GM18951 (cell line): ENCODE results near the gene MCM8.

Source experiments
- POLR2A ChIP-seq: IDR thresholded peaks from 4 replicates; pipeline ENCODE4 v1.6.1; 2011; ENCODE audit warnings: mild to moderate bottlenecking; ENCODE audit not compliant: insufficient read length, insufficient read depth; ENCODE audit errors: extremely low read depth
- in situ Hi-C: fragments of 300-500 bp; cut with MboI; formaldehyde crosslinking; loops from one replicate; pipeline ENCODE4 v1.12.0; 2022; ENCODE audit warnings: low sequenced_read_pairs, mixed read lengths, inconsistent platforms; ENCODE audit not compliant: unreplicated experiment

Gene MCM8

DNA sequence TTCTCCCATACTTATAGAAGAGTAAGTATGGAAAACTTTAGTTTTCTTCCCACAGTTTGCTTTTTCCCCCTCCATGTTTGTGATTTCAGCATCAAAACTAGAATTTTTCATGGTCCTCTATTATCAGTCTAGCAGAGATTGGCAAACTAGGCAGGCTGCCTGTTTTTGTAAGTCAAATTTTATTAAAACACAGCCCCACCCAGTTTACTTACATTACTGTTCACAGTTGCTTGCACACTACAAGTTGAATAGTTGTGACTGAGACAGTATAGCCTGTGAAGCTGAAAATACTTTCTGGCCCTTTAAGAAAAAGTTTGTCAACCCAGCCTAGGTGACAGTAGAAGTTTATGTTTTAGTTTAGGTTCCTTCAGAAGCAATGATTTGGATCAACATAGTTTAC lies 19.5 kb downstream of the MCM8 start:
- in situ Hi-C loops, result no loop called here
- TF ChIP-seq POLR2A, result no peak

DNA sequence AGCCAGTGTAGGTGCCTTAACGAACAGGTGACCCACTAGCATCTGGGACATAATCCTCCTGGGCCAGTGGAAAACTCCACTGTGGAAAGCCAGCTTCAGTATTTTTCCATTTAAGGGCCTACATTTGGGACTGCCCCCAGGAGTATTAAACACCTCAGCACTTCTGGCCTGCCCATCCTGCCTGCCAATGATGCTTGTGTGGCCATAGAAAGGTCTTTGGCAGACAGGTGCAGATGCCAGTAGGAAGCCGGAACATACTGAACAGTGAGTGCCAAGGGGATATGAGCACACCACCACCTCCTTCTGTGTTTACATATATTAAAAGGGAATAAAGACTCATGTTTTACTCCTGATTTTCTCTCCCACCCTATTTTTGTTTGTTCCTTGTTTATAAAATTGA lies 19.9 kb downstream of the MCM8 start:
- in situ Hi-C loops, result no loop called here
- no peak for TF ChIP-seq POLR2A

DNA sequence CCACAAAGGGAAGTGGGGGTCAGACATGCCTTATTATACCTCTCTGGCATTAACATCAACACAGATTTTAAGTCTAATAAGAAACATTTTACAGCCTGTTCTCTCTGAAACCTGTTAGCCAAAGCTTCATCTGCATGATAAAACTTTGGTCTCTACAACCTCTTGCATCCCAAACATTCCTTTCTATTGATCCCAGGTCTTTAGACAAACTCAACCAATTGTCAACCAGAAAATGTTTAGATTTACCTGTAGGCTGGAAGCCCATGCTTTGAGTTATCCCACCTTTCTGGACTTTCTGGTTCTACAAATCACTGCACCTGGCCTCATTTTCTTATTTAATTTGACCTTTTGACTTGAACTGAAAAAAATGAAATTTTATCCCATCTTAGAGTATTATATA lies 20.8 kb downstream of the MCM8 start:
- TF ChIP-seq POLR2A, result no peak

DNA sequence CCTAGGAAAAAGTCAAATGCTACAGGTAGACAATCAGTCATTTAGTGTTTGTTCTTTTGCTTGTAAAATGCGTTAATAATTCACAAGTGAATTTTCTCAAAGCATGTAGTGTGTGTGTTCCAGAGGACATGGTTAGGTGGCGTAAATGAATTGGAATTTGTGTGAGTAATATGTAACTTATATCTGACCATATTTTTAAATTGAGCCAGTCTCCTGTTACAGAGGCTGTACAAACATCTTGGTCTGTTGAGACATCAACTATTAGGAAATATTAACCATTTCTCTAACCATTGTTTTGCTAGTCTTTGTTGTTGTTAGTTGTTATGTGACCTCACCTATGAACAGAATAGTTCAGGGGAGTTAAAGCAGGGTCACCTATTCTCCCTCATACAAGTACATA lies 22.7 kb downstream of the MCM8 start:
- in situ Hi-C loops, result no loop called here
- no peak for TF ChIP-seq POLR2A

More for the DNA sequence above, 20.8 kb downstream of the MCM8 start:
- in situ Hi-C loops, result no loop called here

DNA sequence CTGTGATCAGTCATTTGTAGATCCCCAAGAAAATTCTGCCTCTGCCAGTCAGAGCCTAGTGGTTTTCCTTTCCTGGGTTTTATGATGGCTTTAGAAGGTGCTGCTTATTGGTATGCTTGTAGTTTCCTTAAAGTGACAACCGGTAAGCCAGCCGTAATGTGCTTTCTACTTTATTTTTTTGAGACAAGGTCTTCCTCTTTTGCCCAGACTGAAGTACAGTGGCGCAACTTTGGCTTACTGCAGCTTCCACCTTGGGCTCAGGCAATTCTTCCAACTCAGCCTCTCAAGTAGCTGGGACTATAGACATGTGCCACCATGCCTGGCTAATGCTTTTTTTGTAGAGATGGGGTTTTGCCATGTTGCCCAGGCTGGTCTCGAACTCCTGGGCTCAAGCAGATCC lies 23.5 kb downstream of the MCM8 start:
- TF ChIP-seq POLR2A, result no peak
- in situ Hi-C loops, result no loop called here

DNA sequence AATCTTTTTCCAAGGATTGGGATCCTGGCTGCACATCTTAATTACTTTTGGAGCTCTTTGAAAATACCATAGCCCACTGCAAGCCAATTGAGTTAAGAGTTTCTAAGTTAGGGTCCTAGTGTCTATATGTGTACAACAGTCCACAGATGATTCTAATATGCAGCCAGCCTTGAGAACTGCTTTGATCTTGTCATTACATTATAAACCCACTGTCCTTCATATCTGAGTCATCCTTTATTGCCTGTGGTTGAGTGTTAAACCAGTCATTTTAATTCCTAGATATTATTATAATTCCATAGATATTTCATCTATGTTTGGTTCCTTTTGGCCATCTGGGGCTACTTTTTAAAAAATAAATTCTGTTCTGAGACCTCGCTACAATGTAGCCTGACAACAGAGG lies 24.1 kb downstream of the MCM8 start:
- in situ Hi-C loops, result no loop called here
- no peak for TF ChIP-seq POLR2A

DNA sequence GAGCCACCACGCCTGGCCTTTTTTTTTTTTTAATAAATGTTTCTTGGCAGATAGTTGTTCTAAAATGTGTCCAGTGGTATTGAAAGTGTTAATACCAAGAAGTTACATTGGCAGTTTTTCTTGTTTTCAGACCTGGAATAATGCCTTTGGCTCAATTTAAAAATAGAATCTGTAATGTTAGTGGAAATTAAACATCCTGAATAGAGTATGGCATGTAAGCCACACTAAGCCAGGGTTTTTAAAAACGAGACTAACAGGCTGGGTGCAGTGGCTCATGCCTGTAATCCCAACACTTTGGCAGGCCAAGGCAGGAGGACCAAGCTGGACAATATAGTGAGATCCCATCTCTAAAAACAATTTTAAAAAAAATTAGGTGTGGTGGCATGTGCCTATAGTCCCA lies 25.3 kb downstream of the MCM8 start:
- no peak for TF ChIP-seq POLR2A
- in situ Hi-C loops, result no loop called here

DNA sequence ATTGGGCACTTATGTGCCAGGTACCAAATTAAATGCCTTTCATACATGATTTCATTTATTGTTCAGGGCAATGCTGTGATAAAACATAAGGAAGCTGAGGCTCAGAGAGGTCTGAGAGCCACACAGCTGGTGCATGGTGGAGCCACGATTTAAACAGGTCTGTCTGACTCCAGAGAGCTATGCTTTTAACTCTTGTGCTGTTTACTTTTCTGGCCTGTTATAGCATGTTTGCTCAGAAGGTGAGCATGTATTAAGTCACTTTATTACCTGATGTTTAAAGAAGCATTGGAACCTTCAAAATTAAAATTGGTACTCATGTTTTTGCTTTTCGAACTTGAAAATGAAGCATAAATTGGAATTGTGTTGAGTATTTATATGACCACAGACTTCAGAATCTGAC lies 26.8 kb downstream of the MCM8 start:
- in situ Hi-C loops, result no loop called here

DNA sequence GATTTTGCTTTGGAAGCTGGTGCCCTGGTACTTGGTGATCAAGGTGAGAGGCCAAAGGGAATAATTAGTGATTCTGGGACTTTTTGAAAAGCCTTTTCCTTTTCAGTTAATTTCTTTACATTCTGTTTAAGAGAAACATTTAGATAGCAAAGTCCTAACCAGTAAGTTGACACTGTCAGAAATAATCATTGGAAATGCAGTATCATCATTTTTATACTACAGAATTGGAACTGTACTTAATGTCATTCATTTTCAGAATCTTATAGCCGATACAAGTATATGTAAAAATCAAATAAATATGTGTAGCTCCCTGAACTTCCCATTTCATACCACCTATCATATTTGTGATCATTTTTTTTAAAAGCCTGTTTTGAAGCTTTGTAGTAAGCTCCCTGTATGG lies 27.5 kb downstream of the MCM8 start:
- TF ChIP-seq POLR2A, result no peak

More for the DNA sequence above, 26.8 kb downstream of the MCM8 start:
- TF ChIP-seq POLR2A, result no peak

DNA sequence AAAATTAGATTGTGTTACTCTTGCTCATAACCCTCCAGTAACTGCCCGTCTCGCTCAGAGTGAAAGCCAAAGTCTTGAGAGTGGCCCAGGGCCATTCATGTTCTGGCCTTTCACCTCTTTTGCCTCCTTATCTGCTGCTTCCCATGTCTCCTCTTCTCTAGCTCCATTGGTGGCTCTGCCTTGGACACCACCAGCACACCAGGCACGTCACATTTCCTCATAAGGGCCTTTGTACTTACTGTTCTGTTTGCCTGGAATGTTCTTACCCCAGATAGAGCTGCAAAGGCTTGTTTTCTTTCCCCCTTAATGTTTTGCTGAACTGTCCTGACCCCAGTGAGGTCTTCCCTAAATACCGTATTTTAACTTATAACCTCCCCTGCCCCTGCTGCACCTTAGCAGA lies 29.3 kb downstream of the MCM8 start:
- in situ Hi-C loops, result no loop called here
- no peak for TF ChIP-seq POLR2A

More for the DNA sequence above, 27.5 kb downstream of the MCM8 start:
- in situ Hi-C loops, result no loop called here

DNA sequence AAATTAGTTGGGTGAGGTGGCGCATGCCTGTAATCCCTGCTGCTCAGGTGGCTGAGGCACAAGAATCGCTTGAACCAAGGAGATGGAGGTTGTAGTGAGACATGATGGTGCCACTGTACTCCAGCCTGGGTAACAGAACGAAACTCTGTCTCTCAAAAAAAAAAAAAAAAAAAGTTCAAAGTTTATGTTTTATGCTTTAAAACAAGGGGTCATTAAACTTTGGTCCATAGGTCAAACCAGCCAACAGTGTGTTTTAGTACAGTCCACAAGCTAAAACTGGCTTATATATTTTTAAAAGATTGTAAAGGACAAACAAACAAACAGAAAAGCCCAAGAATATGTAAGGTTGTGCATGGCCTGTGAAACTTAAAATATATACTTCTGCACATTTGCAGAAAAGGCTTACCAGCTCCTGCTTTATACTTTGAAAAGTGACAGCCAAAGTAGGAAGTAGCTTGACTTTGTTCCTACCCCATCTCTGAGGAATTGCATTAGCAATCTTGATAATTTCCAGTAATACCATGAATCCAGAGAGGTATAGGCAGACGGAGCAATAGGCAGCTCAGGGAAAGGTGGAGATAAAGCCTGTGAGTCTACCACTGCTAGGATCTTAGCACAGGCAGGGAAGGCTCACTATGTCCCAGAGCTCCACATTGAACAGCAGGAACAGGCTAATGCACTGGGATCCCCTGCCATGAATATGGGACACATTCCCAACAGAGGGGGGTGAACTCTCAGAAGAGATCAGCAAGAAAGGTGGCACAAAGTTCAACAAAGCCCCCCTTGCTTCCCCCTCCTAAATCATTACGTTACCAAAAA lies 30.5 kb downstream of the MCM8 start:
- TF ChIP-seq POLR2A, result no peak
- in situ Hi-C loops, result no loop called here

DNA sequence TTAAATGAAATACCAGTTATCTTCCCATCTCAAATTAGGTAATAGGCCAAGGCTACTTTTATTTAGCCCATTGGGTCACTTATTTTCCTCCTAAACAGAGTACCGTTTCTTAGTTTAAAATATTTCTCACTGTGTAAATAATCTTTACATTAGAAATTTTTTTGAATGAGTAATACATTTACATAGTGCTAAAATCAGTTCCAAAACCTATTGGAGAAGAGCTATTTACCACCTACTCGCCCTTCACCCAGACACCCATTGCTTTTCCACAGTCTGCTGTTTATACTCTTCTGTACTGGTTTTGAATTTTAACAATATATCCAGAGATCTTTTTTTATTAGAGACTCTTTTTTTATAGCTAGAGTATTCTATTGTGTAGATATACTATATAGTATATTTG lies 36.9 kb downstream of the MCM8 start:
- TF ChIP-seq POLR2A, result no peak
- in situ Hi-C loops, result no loop called here

DNA sequence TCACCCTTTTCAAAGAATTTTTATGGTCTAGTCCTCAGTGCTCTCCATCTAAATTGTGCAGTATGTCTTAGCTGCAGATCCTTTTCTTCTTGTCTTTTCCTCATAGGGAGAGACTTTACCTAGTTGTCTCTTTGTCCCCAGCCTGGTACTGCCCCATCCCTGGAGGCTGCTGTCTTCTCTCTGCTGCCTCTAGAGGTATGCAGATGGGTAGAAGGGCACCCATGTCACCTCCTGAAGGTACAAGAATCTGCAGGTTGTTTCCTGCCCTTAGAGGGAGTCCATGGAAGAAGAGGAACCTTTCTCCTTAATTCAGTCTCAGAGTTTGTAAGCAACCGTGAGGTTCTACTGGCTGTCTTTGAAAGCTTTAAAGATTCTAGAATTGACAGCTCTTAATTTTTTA lies 39.1 kb downstream of the MCM8 start:
- TF ChIP-seq POLR2A, result no peak
- in situ Hi-C loops, result no loop called here

DNA sequence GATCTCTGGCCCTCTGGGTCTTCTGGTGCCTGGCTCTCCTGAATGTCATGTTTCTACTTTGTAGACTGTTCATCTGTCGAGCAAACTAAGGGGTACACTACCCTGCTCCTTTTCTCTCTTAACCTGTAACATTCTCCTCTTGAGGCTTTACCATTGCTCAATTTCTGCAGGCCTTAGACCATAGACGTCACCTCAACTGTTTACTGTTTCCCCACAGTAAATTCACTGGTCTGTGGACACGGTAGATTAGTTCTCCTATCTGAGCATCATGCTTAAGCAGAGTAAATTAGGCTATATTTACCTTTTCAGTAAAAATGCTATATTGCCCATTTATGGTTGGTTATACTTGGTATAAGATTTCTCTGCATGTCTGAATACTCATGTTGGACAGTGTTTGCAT lies 40.5 kb downstream of the MCM8 start:
- in situ Hi-C loops, result no loop called here
- no peak for TF ChIP-seq POLR2A
